ENCODE measurements around the gene EML6. TPM values are rescaled to one million over a fixed set of nuclear protein-coding genes. Genes with fewer than 3 reads are reported as not detected.

The EML6 gene
- total and polyA plus RNA-seq, 2 experiments from 2014 or later, result 2.7 to 6.2 TPM

GRCh38 chr2:54810246-54810645, 86.8 kb downstream of the EML6 start (continued):
- no peak for TF ChIP-seq NANOG (IDR thresholded peaks at IDR 0.05; ENCODE audit: borderline replicate concordance)

GRCh38 chr2:54813584-54813983, 90.1 kb downstream of the EML6 start:
- H4K20me1 ChIP-seq (replicated peaks; ENCODE audit: insufficient read depth), result no peaks in the 10 kb centered on the region
- H3K27ac Mint-ChIP-seq, result no peak overlapping the region
- no peak overlapping the region for H3K27ac ChIP-seq (ENCODE audit: low read depth)
- H3F3A ChIP-seq (replicated peaks; ENCODE audit: low read depth), result no peaks in the 10 kb centered on the region
- H3K79me2 ChIP-seq (replicated peaks; ENCODE audit: insufficient read depth), result no peaks in the 10 kb centered on the region
- H3K4me1 ChIP-seq (ENCODE audit: insufficient read depth), result 0 out of 2 replicates have a peak, but pooled peaks cover 7% of the 10 kb centered on the region
- no peak overlapping the region for H3K4me2 ChIP-seq
- no peaks in the 10 kb centered on the region for H3K9me3 Mint-ChIP-seq
- no peak overlapping the region for H3K4me3 ChIP-seq
- ATAC-seq, result no peak
- H3K27me3 ChIP-seq (ENCODE audit: insufficient read depth), result no peaks in the 10 kb centered on the region
- no peaks in the 10 kb centered on the region for H3K36me3 Mint-ChIP-seq (ENCODE audit: low read depth)
- H3K36me3 ChIP-seq (ENCODE audit: insufficient read depth), result no peaks in the 10 kb centered on the region
- no peak for DNase-seq (ENCODE audit: low spot score)
- H3K4me3 Mint-ChIP-seq, result no peak overlapping the region
- H3K4me1 Mint-ChIP-seq, result peaks cover 10% of the 10 kb centered on the region
- no peak overlapping the region for H2AFZ ChIP-seq
- H3K27me3 Mint-ChIP-seq (ENCODE audit: insufficient read depth, low read depth, poor library complexity), result peaks cover 2% of the 10 kb centered on the region
- TF ChIP-seq ETS1 (IDR thresholded peaks at IDR 0.05), result no peak
- TF ChIP-seq REST (IDR thresholded peaks at IDR 0.05; ENCODE audit: unreplicated experiment), result no peak
- TF ChIP-seq JUNB (IDR thresholded peaks at IDR 0.05; ENCODE audit: unreplicated experiment), result no peak
- no peak for TF ChIP-seq NANOG (IDR thresholded peaks at IDR 0.05; ENCODE audit: borderline replicate concordance)
- no peak for TF ChIP-seq CREB1 (CRISPR knock-in tag; IDR thresholded peaks at IDR 0.05; ENCODE audit: low read depth)
- TF ChIP-seq CTCF (conservative IDR thresholded peaks at IDR 0.05; ENCODE audit: low read depth in 2 of 2), result no peak
- TF ChIP-seq ZNF331 (CRISPR knock-in tag; IDR thresholded peaks at IDR 0.05; ENCODE audit: low read depth), result no peak
- no peak for TF ChIP-seq EZH2 (IDR thresholded peaks at IDR 0.05; ENCODE audit: low read depth, unreplicated experiment)
- no peak for TF ChIP-seq EZH2phosphoT487 (IDR thresholded peaks at IDR 0.05; ENCODE audit: unreplicated experiment)
- no peak for TF ChIP-seq ZNF462 (CRISPR knock-in tag; IDR thresholded peaks at IDR 0.05)
- no peak for TF ChIP-seq STAT1 (IDR thresholded peaks at IDR 0.05; ENCODE audit: unreplicated experiment)
- TF ChIP-seq ZNF114 (CRISPR knock-in tag; IDR thresholded peaks at IDR 0.05), result no peak
- no peak for TF ChIP-seq POLR2AphosphoS5 (IDR thresholded peaks at IDR 0.05; ENCODE audit: low read depth)
- no peaks in the 10 kb centered on the region for H3K9me2 ChIP-seq (ENCODE audit: insufficient read depth)

Data from GM23338 (cell line).